GM23338 (cell line): ENCODE measurements around the gene HDHD2. TPM values are rescaled to one million over a fixed set of nuclear protein-coding genes. Genes with fewer than 3 reads are reported as not detected.

ENCODE experiments used
- ATAC-seq: fragments of 200-7000 bp; cut with Tn5 transposase; 3 replicates; pipeline ENCODE4 v1.9.1; 2020
- DNase-seq: peaks from one replicate; pipeline ENCODE4 v3.0.0-alpha.2; 2015; ENCODE audit warnings: low spot score
- H2AFZ ChIP-seq: fragments of 200-600 bp; sonication (generic); 2 replicates; pipeline ENCODE4 v1.8.0; 2016; ENCODE audit warnings: antibody characterized with exemption, mild to moderate bottlenecking, moderate library complexity
- H3F3A ChIP-seq: fragments of 200-600 bp; sonication (generic); replicated peaks from 2 replicates; pipeline ENCODE4 v1.8.0; 2017; ENCODE audit warnings: antibody characterized with exemption, mixed run types, low read depth
- H3K27ac ChIP-seq: fragments of 200-600 bp; sonication (generic); 2 replicates; pipeline ENCODE4 v1.6.1; 2016; ENCODE audit warnings: low read depth
- H3K27me3 ChIP-seq: fragments of 200-600 bp; sonication (generic); 2 replicates; pipeline ENCODE4 v1.8.0; 2016; ENCODE audit warnings: mild to moderate bottlenecking, mixed run types, moderate library complexity; ENCODE audit not compliant: insufficient read depth
- H3K36me3 ChIP-seq: fragments of 200-600 bp; sonication (generic); 2 replicates; pipeline ENCODE4 v1.8.0; 2016; ENCODE audit warnings: mild to moderate bottlenecking; ENCODE audit not compliant: insufficient read depth
- H3K4me1 ChIP-seq: fragments of 200-600 bp; sonication (generic); 2 replicates; pipeline ENCODE4 v1.8.0; 2016; ENCODE audit warnings: mild to moderate bottlenecking, moderate library complexity; ENCODE audit not compliant: insufficient read depth
- H3K4me2 ChIP-seq: fragments of 200-600 bp; sonication (generic); 2 replicates; pipeline ENCODE4 v1.7.1; 2017; ENCODE audit warnings: mixed run types
- H3K4me3 ChIP-seq: fragments of 200-600 bp; sonication (generic); 2 replicates; pipeline ENCODE4 v1.6.1; 2016; ENCODE audit warnings: mixed run types
- H3K79me2 ChIP-seq: fragments of 200-600 bp; sonication (generic); replicated peaks from 2 replicates; pipeline ENCODE4 v1.8.0; 2017; ENCODE audit warnings: mild to moderate bottlenecking; ENCODE audit not compliant: insufficient read depth
- H3K9me2 ChIP-seq: fragments of 200-600 bp; sonication (generic); 2 replicates; pipeline ENCODE4 v1.8.0; 2017; ENCODE audit not compliant: insufficient read depth
- H4K20me1 ChIP-seq: fragments of 200-600 bp; sonication (generic); replicated peaks from 2 replicates; pipeline ENCODE4 v1.8.0; 2017; ENCODE audit warnings: mild to moderate bottlenecking; ENCODE audit not compliant: insufficient read depth
- H3K27ac Mint-ChIP-seq: 2 replicates; pipeline ENCODE4 v1.8.0; 2020; ENCODE audit warnings: inconsistent platforms, mild to moderate bottlenecking, moderate library complexity, mixed read lengths
- H3K27me3 Mint-ChIP-seq: 3 replicates; pipeline ENCODE4 v1.8.0; 2022; ENCODE audit warnings: low read depth, mild to moderate bottlenecking, moderate library complexity, mixed read lengths, inconsistent platforms; ENCODE audit not compliant: insufficient read depth, poor library complexity
- H3K36me3 Mint-ChIP-seq: 3 replicates; pipeline ENCODE4 v1.8.0; 2021; ENCODE audit warnings: low read depth, mild to moderate bottlenecking, inconsistent platforms, moderate library complexity, mixed read lengths
- H3K4me1 Mint-ChIP-seq: 3 replicates; pipeline ENCODE4 v1.8.0; 2020; ENCODE audit warnings: mild to moderate bottlenecking, inconsistent platforms, mixed read lengths
- H3K4me3 Mint-ChIP-seq: 3 replicates; pipeline ENCODE4 v1.8.0; 2021; ENCODE audit warnings: moderate library complexity, mild to moderate bottlenecking, inconsistent platforms, mixed read lengths
- H3K9me3 Mint-ChIP-seq: 3 replicates; pipeline ENCODE4 v1.8.0; 2020; ENCODE audit warnings: moderate library complexity, mild to moderate bottlenecking, inconsistent platforms, mixed read lengths
- CREB1 ChIP-seq: fragments of 250-450 bp; sonication (Bioruptor Pico); IDR thresholded peaks from 2 replicates; pipeline ENCODE4 v1.5.0; 2020; ENCODE audit warnings: low read depth, mild to moderate bottlenecking, moderate library complexity
- CTCF ChIP-seq, 2 experiments: fragments of 200-600 bp in 1 of 2; sonication (generic) in 1 of 2; conservative IDR thresholded peaks; 2 replicates each; pipeline versions ENCODE4 v1.5.1 to v1.6.1; 2016 to 2017; ENCODE audit warnings: antibody characterized with exemption in 2 of 2, low read depth in 2 of 2, mild to moderate bottlenecking in 2 of 2, moderate library complexity in 1 of 2
- EZH2phosphoT487 ChIP-seq: fragments of 200-600 bp; sonication (generic); IDR thresholded peaks from one replicate; pipeline ENCODE4 v1.8.1; 2018; ENCODE audit warnings: antibody characterized with exemption; ENCODE audit not compliant: unreplicated experiment
- JUNB ChIP-seq: IDR thresholded peaks from one replicate; pipeline ENCODE4 v1.6.1; 2016; ENCODE audit warnings: antibody characterized with exemption; ENCODE audit not compliant: unreplicated experiment
- NANOG ChIP-seq: IDR thresholded peaks from 2 replicates; pipeline ENCODE4 v1.6.1; 2016; ENCODE audit warnings: antibody characterized with exemption, borderline replicate concordance
- POLR2AphosphoS5 ChIP-seq: IDR thresholded peaks from 2 replicates; pipeline ENCODE4 v1.6.1; 2016; ENCODE audit warnings: antibody characterized with exemption, low read depth
- STAT1 ChIP-seq: IDR thresholded peaks from one replicate; pipeline ENCODE4 v1.6.1; 2016; ENCODE audit warnings: antibody characterized with exemption; ENCODE audit not compliant: unreplicated experiment
- ZNF114 ChIP-seq: fragments of 250-450 bp; sonication (Bioruptor Pico); IDR thresholded peaks from 2 replicates; pipeline ENCODE4 v1.5.0; 2020; ENCODE audit warnings: mild to moderate bottlenecking, moderate library complexity
- polyA plus RNA-seq: library from polyadenylated mRNA; unstranded; fragments of >200 nt; fragmentation: Nextera tagmentation; extraction: Ambion mirVana; gene quantifications from 2 replicates; pipeline ENCODE4 v1.2.1, GENCODE V29; 2016
- total RNA-seq: library from RNA; depleted of rRNA; stranded (reverse); fragments of >200 nt; shearing (Covaris generic); gene quantifications from 2 replicates; pipeline ENCODE4 v1.2.3, GENCODE V29; 2014
- TF ChIP-seq, protein P1 (sequence below): IDR thresholded peaks from one replicate; pipeline ENCODE4 v1.6.1; 2018; ENCODE audit warnings: antibody characterized with exemption; ENCODE audit not compliant: unreplicated experiment
- TF ChIP-seq, protein P2 (sequence below): fragments of 250-450 bp; sonication (Bioruptor Pico); IDR thresholded peaks from 2 replicates; pipeline ENCODE4 v1.5.0; 2020; ENCODE audit warnings: mild to moderate bottlenecking, moderate library complexity

Gene HDHD2
- total and polyA plus RNA-seq, 2 experiments from 2014 or later = 25.9 to 32.2 TPM

GRCh38 chr18:47143899-47144485 is 6.3 kb downstream of the HDHD2 start:
- H3K4me2 ChIP-seq = no peak overlapping the region

DNA sequence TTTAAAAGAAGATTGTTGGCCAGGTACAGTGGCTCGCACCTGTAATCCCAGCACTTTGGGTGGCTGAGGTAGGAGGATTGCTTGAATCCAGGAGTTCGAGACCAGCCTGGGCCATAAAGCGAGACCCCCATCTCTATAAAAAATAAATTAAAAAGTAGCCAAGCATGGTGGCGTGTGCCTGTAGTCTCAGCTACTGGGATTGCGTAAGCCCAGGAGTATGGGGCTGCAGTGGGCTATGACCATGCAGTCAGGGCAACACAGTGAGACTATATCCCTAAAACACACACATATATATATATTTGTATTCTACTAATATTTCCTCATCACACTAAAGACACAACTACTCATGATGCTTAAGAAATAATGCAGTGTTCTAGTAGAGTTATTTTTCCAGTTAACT is 7.1 kb downstream of the HDHD2 start:
- ATAC-seq = no peak
- H3K9me2 ChIP-seq = no peaks in the 10 kb centered on the region
- no peak overlapping the region for H3K27ac ChIP-seq
- H3K4me2 ChIP-seq = no peak overlapping the region
- H3K4me3 ChIP-seq = no peak overlapping the region
- H3F3A ChIP-seq = no peaks in the 10 kb centered on the region
- no peaks in the 10 kb centered on the region for H3K36me3 ChIP-seq
- H4K20me1 ChIP-seq = 0 out of 2 replicates have a peak, but pooled peaks cover 6% of the 10 kb centered on the region
- no peaks in the 10 kb centered on the region for H3K4me1 ChIP-seq
- Mint-ChIP-seq H3K36me3 (no peaks in the 10 kb centered on the region; the same call in 2 of the 3 replicates), H3K27ac (no peak overlapping the region), H3K4me1 (no peaks in the 10 kb centered on the region), H3K27me3 (no peaks in the 10 kb centered on the region), H3K9me3 (no peaks in the 10 kb centered on the region), H3K4me3 (no peak overlapping the region)
- no peaks in the 10 kb centered on the region for H3K27me3 ChIP-seq
- no peak overlapping the region for H2AFZ ChIP-seq
- peaks cover 84% of the 10 kb centered on the region for H3K79me2 ChIP-seq
- DNase-seq = no peak
- TF ChIP-seq, protein P1, sequence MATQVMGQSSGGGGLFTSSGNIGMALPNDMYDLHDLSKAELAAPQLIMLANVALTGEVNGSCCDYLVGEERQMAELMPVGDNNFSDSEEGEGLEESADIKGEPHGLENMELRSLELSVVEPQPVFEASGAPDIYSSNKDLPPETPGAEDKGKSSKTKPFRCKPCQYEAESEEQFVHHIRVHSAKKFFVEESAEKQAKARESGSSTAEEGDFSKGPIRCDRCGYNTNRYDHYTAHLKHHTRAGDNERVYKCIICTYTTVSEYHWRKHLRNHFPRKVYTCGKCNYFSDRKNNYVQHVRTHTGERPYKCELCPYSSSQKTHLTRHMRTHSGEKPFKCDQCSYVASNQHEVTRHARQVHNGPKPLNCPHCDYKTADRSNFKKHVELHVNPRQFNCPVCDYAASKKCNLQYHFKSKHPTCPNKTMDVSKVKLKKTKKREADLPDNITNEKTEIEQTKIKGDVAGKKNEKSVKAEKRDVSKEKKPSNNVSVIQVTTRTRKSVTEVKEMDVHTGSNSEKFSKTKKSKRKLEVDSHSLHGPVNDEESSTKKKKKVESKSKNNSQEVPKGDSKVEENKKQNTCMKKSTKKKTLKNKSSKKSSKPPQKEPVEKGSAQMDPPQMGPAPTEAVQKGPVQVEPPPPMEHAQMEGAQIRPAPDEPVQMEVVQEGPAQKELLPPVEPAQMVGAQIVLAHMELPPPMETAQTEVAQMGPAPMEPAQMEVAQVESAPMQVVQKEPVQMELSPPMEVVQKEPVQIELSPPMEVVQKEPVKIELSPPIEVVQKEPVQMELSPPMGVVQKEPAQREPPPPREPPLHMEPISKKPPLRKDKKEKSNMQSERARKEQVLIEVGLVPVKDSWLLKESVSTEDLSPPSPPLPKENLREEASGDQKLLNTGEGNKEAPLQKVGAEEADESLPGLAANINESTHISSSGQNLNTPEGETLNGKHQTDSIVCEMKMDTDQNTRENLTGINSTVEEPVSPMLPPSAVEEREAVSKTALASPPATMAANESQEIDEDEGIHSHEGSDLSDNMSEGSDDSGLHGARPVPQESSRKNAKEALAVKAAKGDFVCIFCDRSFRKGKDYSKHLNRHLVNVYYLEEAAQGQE = no peak
- TF ChIP-seq EZH2phosphoT487 (no peak), STAT1 (no peak), CTCF (conservative IDR thresholded peaks at IDR 0.05; ENCODE audit: low read depth in 2 of 2) (no peak), NANOG (no peak), CREB1 (CRISPR knock-in tag) (no peak), JUNB (no peak), ZNF114 (CRISPR knock-in tag) (no peak), POLR2AphosphoS5 (no peak)
- TF ChIP-seq, protein P2, sequence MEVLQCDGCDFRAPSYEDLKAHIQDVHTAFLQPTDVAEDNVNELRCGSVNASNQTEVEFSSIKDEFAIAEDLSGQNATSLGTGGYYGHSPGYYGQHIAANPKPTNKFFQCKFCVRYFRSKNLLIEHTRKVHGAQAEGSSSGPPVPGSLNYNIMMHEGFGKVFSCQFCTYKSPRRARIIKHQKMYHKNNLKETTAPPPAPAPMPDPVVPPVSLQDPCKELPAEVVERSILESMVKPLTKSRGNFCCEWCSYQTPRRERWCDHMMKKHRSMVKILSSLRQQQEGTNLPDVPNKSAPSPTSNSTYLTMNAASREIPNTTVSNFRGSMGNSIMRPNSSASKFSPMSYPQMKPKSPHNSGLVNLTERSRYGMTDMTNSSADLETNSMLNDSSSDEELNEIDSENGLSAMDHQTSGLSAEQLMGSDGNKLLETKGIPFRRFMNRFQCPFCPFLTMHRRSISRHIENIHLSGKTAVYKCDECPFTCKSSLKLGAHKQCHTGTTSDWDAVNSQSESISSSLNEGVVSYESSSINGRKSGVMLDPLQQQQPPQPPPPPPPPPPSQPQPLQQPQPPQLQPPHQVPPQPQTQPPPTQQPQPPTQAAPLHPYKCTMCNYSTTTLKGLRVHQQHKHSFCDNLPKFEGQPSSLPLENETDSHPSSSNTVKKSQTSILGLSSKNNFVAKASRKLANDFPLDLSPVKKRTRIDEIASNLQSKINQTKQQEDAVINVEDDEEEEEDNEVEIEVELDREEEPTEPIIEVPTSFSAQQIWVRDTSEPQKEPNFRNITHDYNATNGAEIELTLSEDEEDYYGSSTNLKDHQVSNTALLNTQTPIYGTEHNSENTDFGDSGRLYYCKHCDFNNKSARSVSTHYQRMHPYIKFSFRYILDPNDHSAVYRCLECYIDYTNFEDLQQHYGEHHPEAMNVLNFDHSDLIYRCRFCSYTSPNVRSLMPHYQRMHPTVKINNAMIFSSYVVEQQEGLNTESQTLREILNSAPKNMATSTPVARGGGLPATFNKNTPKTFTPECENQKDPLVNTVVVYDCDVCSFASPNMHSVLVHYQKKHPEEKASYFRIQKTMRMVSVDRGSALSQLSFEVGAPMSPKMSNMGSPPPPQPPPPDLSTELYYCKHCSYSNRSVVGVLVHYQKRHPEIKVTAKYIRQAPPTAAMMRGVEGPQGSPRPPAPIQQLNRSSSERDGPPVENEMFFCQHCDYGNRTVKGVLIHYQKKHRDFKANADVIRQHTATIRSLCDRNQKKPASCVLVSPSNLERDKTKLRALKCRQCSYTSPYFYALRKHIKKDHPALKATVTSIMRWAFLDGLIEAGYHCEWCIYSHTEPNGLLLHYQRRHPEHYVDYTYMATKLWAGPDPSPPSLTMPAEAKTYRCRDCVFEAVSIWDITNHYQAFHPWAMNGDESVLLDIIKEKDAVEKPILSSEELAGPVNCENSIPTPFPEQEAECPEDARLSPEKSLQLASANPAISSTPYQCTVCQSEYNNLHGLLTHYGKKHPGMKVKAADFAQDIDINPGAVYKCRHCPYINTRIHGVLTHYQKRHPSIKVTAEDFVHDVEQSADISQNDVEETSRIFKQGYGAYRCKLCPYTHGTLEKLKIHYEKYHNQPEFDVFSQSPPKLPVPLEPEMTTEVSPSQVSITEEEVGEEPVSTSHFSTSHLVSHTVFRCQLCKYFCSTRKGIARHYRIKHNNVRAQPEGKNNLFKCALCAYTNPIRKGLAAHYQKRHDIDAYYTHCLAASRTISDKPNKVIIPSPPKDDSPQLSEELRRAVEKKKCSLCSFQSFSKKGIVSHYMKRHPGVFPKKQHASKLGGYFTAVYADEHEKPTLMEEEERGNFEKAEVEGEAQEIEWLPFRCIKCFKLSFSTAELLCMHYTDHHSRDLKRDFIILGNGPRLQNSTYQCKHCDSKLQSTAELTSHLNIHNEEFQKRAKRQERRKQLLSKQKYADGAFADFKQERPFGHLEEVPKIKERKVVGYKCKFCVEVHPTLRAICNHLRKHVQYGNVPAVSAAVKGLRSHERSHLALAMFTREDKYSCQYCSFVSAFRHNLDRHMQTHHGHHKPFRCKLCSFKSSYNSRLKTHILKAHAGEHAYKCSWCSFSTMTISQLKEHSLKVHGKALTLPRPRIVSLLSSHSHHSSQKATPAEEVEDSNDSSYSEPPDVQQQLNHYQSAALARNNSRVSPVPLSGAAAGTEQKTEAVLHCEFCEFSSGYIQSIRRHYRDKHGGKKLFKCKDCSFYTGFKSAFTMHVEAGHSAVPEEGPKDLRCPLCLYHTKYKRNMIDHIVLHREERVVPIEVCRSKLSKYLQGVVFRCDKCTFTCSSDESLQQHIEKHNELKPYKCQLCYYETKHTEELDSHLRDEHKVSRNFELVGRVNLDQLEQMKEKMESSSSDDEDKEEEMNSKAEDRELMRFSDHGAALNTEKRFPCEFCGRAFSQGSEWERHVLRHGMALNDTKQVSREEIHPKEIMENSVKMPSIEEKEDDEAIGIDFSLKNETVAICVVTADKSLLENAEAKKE = no peak

More at GRCh38 chr18:47143899-47144485, 6.3 kb downstream of the HDHD2 start:
- no peak overlapping the region for H3K27ac Mint-ChIP-seq
- no peaks in the 10 kb centered on the region for H3K9me3 Mint-ChIP-seq
- peaks cover 87% of the 10 kb centered on the region for H3K79me2 ChIP-seq
- no peak overlapping the region for H3K4me3 ChIP-seq
- H3K36me3 ChIP-seq = no peaks in the 10 kb centered on the region
- no peak overlapping the region for H2AFZ ChIP-seq
- H3K4me3 Mint-ChIP-seq = no peak overlapping the region
- peaks cover 3% of the 10 kb centered on the region for H3K4me1 ChIP-seq
- peaks cover 7% of the 10 kb centered on the region for H3K4me1 Mint-ChIP-seq
- no peaks in the 10 kb centered on the region for H3F3A ChIP-seq
- H3K36me3 Mint-ChIP-seq = no peaks in the 10 kb centered on the region; the same call in 2 of the 3 replicates
- no peaks in the 10 kb centered on the region for H3K27me3 Mint-ChIP-seq
- H3K27ac ChIP-seq = no peak overlapping the region
- no peak for TF ChIP-seq POLR2AphosphoS5
- no peaks in the 10 kb centered on the region for H3K9me2 ChIP-seq
- H3K27me3 ChIP-seq = no peaks in the 10 kb centered on the region
- 0 out of 2 replicates have a peak, but pooled peaks cover 6% of the 10 kb centered on the region for H4K20me1 ChIP-seq
- ATAC-seq (no peak), DNase-seq (no peak)
